A549 treated with AZD9567 at 1 μM for 4 hours (cell line): Measurements from ENCODE around the gene TMSB4X. TPM values are rescaled to one million over a fixed set of nuclear protein-coding genes. Genes with fewer than 3 reads are reported as not detected.

Experiments
- total RNA-seq: library from RNA; stranded (reverse); fragments of 200-300 nt; extraction: Qiagen RNA extraction; gene quantifications from 5 replicates; pipeline ENCODE4 v1.2.3, GENCODE V29; 2022; ENCODE audit not compliant: insufficient read depth

The TMSB4X gene
- total RNA-seq, result 5,215 to 10,651 TPM (median 5,607 TPM) in 5 replicates

DNA sequence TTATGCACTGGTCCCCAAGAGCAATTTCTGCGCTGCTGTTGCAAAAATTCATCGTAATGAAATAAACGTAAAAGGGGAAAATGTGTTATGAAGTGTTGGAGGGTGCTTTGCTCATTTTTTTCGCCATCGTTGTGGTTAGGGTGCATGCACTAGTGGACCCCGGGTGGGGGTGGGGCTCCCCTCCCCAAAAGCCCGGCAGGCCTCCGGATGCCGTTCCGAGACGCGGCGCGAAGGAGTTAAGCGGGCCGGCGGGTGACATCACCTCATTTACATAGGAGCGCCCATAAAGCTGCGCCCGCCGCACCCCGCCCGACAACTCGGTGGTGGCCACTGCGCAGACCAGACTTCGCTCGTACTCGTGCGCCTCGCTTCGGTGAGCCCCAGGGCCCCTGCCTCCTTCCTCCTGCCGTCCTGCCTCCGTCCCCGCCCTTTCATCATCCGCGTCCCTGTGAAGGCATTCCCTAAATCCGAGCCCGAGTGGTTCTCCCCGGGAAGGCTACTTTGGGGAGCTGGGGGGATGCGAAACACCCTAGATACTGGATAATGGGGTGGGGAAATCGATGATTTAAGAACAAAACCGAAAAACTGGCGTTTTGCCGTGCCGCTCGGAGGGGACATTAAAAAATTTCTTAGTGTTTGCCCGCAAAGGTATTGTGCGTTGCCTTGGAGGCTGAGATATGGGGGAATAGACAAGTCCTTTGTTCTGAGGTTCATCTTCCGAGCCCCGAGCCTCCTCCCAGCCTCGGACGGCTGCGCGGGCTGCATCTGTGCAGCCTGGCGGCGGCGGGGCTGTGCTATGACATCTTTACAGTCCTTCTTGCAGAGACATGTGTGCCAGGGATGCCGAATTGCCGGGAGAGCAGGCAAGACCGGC is at the start of gene TMSB4X:
Gene TMSB4X (plus strand): TSS at position 315 of the 874 bp plus-strand sequence.

Other genes starting within 250 kb of the TMSB4X start
- 35.5 to 43.1 TPM (median 40.4 TPM) in 5 replicates for gene PRPS2, start 183.7 kb upstream of the TMSB4X start, total RNA-seq
- not detected in 5 replicates for gene TLR7, start 108.0 kb upstream of the TMSB4X start, total RNA-seq
- not detected in 5 replicates for gene TLR8, start 68.5 kb upstream of the TMSB4X start, total RNA-seq
- not detected in 5 replicates for gene FAM9C, start 69.5 kb downstream of the TMSB4X start, total RNA-seq